SK-N-SH (cell line): Measurements from ENCODE around the gene VMP1. TPM values are rescaled to one million over a fixed set of nuclear protein-coding genes. Genes with fewer than 3 reads are reported as not detected.
"Not testable (repeated sequence)": the region's sequence is repeated elsewhere in the genome, so short reads cannot be mapped to it uniquely, and the experiment has no call there.

Source experiments
- CTCF ChIA-PET: fragments of 300-600, 350-600 bp; formaldehyde crosslinking; extraction: SDS; loops from one replicate; lab custom pipeline; 2021; lab: Yijun Ruan, JAX
- POLR2A ChIA-PET: fragments of 350-600 bp; sonication (Branson Sonifier 250); formaldehyde crosslinking; extraction: SDS; loops from one replicate; lab custom pipeline; 2020; ENCODE audit warnings: antibody characterized with exemption, inconsistent platforms; lab: Yijun Ruan, JAX
- DNase-seq: peaks from one replicate; pipeline ENCODE4 v3.0.0; 2012
- H2AFZ ChIP-seq: fragments of 200-600 bp; sonication (generic); 2 replicates; pipeline ENCODE4 v1.8.1; 2016; ENCODE audit warnings: antibody characterized with exemption, mild to moderate bottlenecking, low read depth
- H3F3A ChIP-seq: fragments of 200-600 bp; sonication (generic); replicated peaks from 2 replicates; pipeline ENCODE3; 2016; ENCODE audit warnings: antibody characterized with exemption, mild to moderate bottlenecking; ENCODE audit not compliant: insufficient read depth
- H3K27ac ChIP-seq, 2 experiments: fragments of 200-500 bp in 1 of 2; fragments of 200-600 bp in 1 of 2; sonication (Bioruptor generic) in 1 of 2; sonication (generic), shearing (Covaris generic) in 1 of 2; 2 replicates each; pipeline versions ENCODE4 v1.5.1 to v1.6.1; 2014 to 2016; ENCODE audit warnings: low read depth in 2 of 2, inconsistent platforms in 1 of 2, low read length in 1 of 2, mild to moderate bottlenecking in 1 of 2, mixed read lengths in 1 of 2
- H3K27me3 ChIP-seq: fragments of 200-600 bp; sonication (generic), shearing (Covaris generic); 2 replicates; pipeline ENCODE4 v1.6.1; 2016; ENCODE audit warnings: mixed run types; ENCODE audit not compliant: insufficient read depth
- H3K36me3 ChIP-seq, 2 experiments: fragments of 200-500 bp in 1 of 2; fragments of 200-600 bp in 1 of 2; sonication (Bioruptor generic) in 1 of 2; sonication (generic) in 1 of 2; replicated peaks in 1 of 2; 2 replicates each; pipeline versions ENCODE3 to v1.5.1; 2014 to 2016; ENCODE audit warnings: low read length in 1 of 2, mild to moderate bottlenecking in 1 of 2; ENCODE audit not compliant: insufficient read depth in 2 of 2, control insufficient read depth in 1 of 2
- H3K4me1 ChIP-seq, 2 experiments: fragments of 200-500 bp in 1 of 2; fragments of 200-600 bp in 1 of 2; sonication (Bioruptor generic) in 1 of 2; sonication (generic), shearing (Covaris generic) in 1 of 2; 2 replicates each; pipeline versions ENCODE4 v1.5.1 to v1.6.1; 2014 to 2016; ENCODE audit warnings: low read depth in 1 of 2, low read length in 1 of 2, mixed run types in 1 of 2; ENCODE audit not compliant: insufficient read depth in 2 of 2, control insufficient read depth in 1 of 2
- H3K4me2 ChIP-seq: fragments of 200-600 bp; sonication (generic), shearing (Covaris generic); 2 replicates; pipeline ENCODE4 v1.6.1; 2017; ENCODE audit warnings: mixed run types
- H3K4me3 ChIP-seq, 2 experiments: fragments of 200-500 bp in 1 of 2; fragments of 200-600 bp in 1 of 2; sonication (Bioruptor generic) in 1 of 2; sonication (generic), shearing (Covaris generic) in 1 of 2; 2 replicates each; pipeline versions ENCODE4 v1.5.1 to v1.8.1; 2014 to 2016; ENCODE audit warnings: low read depth in 2 of 2, inconsistent platforms in 1 of 2, low read length in 1 of 2, mild to moderate bottlenecking in 1 of 2, mixed read lengths in 1 of 2, moderate library complexity in 1 of 2
- H3K79me2 ChIP-seq: fragments of 200-600 bp; sonication (generic); 2 replicates; pipeline ENCODE4 v1.8.1; 2017; ENCODE audit warnings: mild to moderate bottlenecking; ENCODE audit not compliant: insufficient read depth
- H3K9ac ChIP-seq: fragments of 200-600 bp; sonication (generic); 2 replicates; pipeline ENCODE4 v1.6.1; 2017; ENCODE audit warnings: mixed run types
- H3K9me2 ChIP-seq: fragments of 200-600 bp; sonication (generic); 2 replicates; pipeline ENCODE4 v1.6.1; 2017; ENCODE audit warnings: mixed run types
- H3K9me3 ChIP-seq: fragments of 200-600 bp; sonication (generic); 2 replicates; pipeline ENCODE4 v1.6.1; 2017; ENCODE audit warnings: mixed run types, mild to moderate bottlenecking, moderate library complexity
- H4K20me1 ChIP-seq: fragments of 200-600 bp; sonication (generic); 2 replicates; pipeline ENCODE4 v1.6.1; 2017; ENCODE audit warnings: mild to moderate bottlenecking, mixed run types; ENCODE audit not compliant: insufficient read depth
- CTCF ChIP-seq: fragments of 200-600 bp; sonication (generic); IDR thresholded peaks from 2 replicates; pipeline ENCODE4 v1.6.1; 2017; ENCODE audit warnings: antibody characterized with exemption, mild to moderate bottlenecking, moderate library complexity
- EP300 ChIP-seq, 2 experiments: IDR thresholded peaks; 2 replicates each; pipeline versions ENCODE4 v1.4.0 to v1.6.1; 2012; ENCODE audit warnings: borderline replicate concordance in 1 of 2, low read depth in 1 of 2, low read length in 1 of 2
- EZH2phosphoT487 ChIP-seq: fragments of 200-600 bp; sonication (generic); IDR thresholded peaks from 2 replicates; pipeline ENCODE4 v1.6.1; 2017; ENCODE audit warnings: low read depth, mixed run types, mild to moderate bottlenecking, antibody characterized with exemption, moderate library complexity, borderline replicate concordance
- FOSL2 ChIP-seq: IDR thresholded peaks from 2 replicates; pipeline ENCODE4 v1.4.0; 2012; ENCODE audit warnings: low read depth, mild to moderate bottlenecking, moderate library complexity, borderline replicate concordance
- FOXM1 ChIP-seq: IDR thresholded peaks from 2 replicates; pipeline ENCODE4 v1.4.0; 2012; ENCODE audit warnings: low read depth, mild to moderate bottlenecking
- GABPA ChIP-seq: IDR thresholded peaks from 2 replicates; pipeline ENCODE4 v1.4.0; 2012; ENCODE audit warnings: low read depth, mild to moderate bottlenecking
- IRF3 ChIP-seq: fragments of 150-350 bp; IDR thresholded peaks from 2 replicates; pipeline ENCODE4 v1.6.1; 2016; ENCODE audit warnings: mild to moderate bottlenecking, low read depth, low read length
- MEF2A ChIP-seq: IDR thresholded peaks from 2 replicates; pipeline ENCODE4 v1.4.0; 2012; ENCODE audit warnings: low read depth, borderline replicate concordance
- MXI1 ChIP-seq: IDR thresholded peaks from 2 replicates; pipeline ENCODE4 v1.6.1; 2012; ENCODE audit warnings: mild to moderate bottlenecking, low read depth, low read length, improper control_type of control experiment
- NFIC ChIP-seq: IDR thresholded peaks from 2 replicates; pipeline ENCODE4 v1.4.0; 2012; ENCODE audit warnings: borderline replicate concordance
- SIN3A ChIP-seq: IDR thresholded peaks from 2 replicates; pipeline ENCODE4 v1.6.1; 2012; ENCODE audit warnings: low read depth, mild to moderate bottlenecking, low read length, moderate library complexity, borderline replicate concordance
- TAF1 ChIP-seq: IDR thresholded peaks from 2 replicates; pipeline ENCODE4 v1.6.1; 2012; ENCODE audit warnings: low read depth, mild to moderate bottlenecking, low read length, moderate library complexity, borderline replicate concordance
- TCF12 ChIP-seq: IDR thresholded peaks from 2 replicates; pipeline ENCODE4 v1.4.0; 2012
- TEAD4 ChIP-seq: IDR thresholded peaks from 2 replicates; pipeline ENCODE4 v1.4.0; 2012; ENCODE audit warnings: mild to moderate bottlenecking, borderline replicate concordance; ENCODE audit not compliant: insufficient read depth
- USF1 ChIP-seq: IDR thresholded peaks from 2 replicates; pipeline ENCODE4 v1.4.0; 2012; ENCODE audit warnings: low read depth, borderline replicate concordance
- USF2 ChIP-seq: fragments of 150-350 bp; IDR thresholded peaks from 2 replicates; pipeline ENCODE4 v1.6.1; 2017; ENCODE audit warnings: antibody characterized with exemption, low read length, low read depth, borderline replicate concordance
- YY1 ChIP-seq: IDR thresholded peaks from 2 replicates; pipeline ENCODE4 v1.4.0; 2012; ENCODE audit warnings: low read depth, mild to moderate bottlenecking
- WGBS: methylation state at CpG from one replicate; pipeline ENCODE4 v1.1.6; 2017; ENCODE audit warnings: low lambda C conversion rate; 5-methylcytosine and 5-hydroxymethylcytosine counted together
- polyA plus RNA-seq, 3 experiments: library from polyadenylated mRNA; depleted of rRNA; stranded (reverse); fragments of >200 nt; gene quantifications; 2 replicates each; pipeline ENCODE4 v1.2.3, GENCODE V29; 2012

The VMP1 gene
- polyA plus RNA-seq, 1 of the 3 experiments (the other 2 are of a cell fraction): 169 TPM

GRCh38 chr17:59792458-59792823 is 85.0 kb downstream of the VMP1 start:
- H2AFZ ChIP-seq, H3K9me3 ChIP-seq, H3K9me2 ChIP-seq, POLR2A ChIA-PET, DNase-seq, H4K20me1 ChIP-seq, H3K4me3 ChIP-seq, H3K27me3 ChIP-seq: not testable (repeated sequence)
- Histone ChIP-seq H3K4me1 (peaks cover 0 to 27% of the 10 kb centered on the region in 2 experiments; a peak in 2 of 4 replicates), H3F3A (peaks cover 61% of the 10 kb centered on the region), H3K36me3 (peaks cover 0 to 23% of the 10 kb centered on the region in 2 experiments), H3K4me2 (0 out of 2 replicates have a peak overlapping the region, but pooled peaks have one; percentile 7), H3K27ac (peak overlapping the region; percentile 48 to 99; a peak in 3 of 4 replicates), H3K79me2 (peaks cover 71% of the 10 kb centered on the region), H3K9ac (peak overlapping the region; percentile 67; the same call in 1 of the 2 replicates)
- TF ChIP-seq TEAD4: peak; percentile 4; the same call in 1 of the 2 replicates
- CTCF ChIA-PET: interaction anchor here (1.3 kb wide), 1 partner anchor 67 kb away, joined by 5 read pairs; no protein-coding TSS in a partner anchor
- WGBS: 75% methylated on average over 10 of the region's 10 CpGs

GRCh38 chr17:59793205-59793604 is 85.8 kb downstream of the VMP1 start:
- Histone ChIP-seq H4K20me1 (no peaks in the 10 kb centered on the region), H3K9me2 (no peaks in the 10 kb centered on the region), H3K4me1 (peaks cover 0 to 26% of the 10 kb centered on the region in 2 experiments; a peak in 2 of 4 replicates), H3F3A (peaks cover 53% of the 10 kb centered on the region), H3K27ac (no peak overlapping the region), H2AFZ (no peak overlapping the region), H3K36me3 (peaks cover 0 to 23% of the 10 kb centered on the region in 2 experiments), H3K9ac (no peak overlapping the region), H3K79me2 (peaks cover 73% of the 10 kb centered on the region), H3K27me3 (no peaks in the 10 kb centered on the region), H3K4me2 (no peak overlapping the region), H3K9me3 (no peaks in the 10 kb centered on the region), H3K4me3 (no peak overlapping the region)
- POLR2A ChIA-PET: no interaction called here
- TF ChIP-seq CTCF (no peak), GABPA (no peak), IRF3 (no peak), SIN3A (no peak), USF2 (no peak), EZH2phosphoT487 (no peak), USF1 (no peak), YY1 (no peak), EP300 (IDR thresholded peaks at IDR 0.05; ENCODE audit: borderline replicate concordance in 1 of 2, low read depth in 1 of 2, low read length in 1 of 2) (no peak), NFIC (no peak), FOSL2 (no peak), FOXM1 (no peak), TAF1 (no peak), TCF12 (no peak), MXI1 (no peak), MEF2A (no peak)
- DNase-seq: no peak
- CTCF ChIA-PET: interaction anchor here (1.3 kb wide), 1 partner anchor 66 kb away, joined by 5 read pairs; no protein-coding TSS in a partner anchor
- no CpG with 5 or more reads among the region's 6 CpGs for WGBS
